Superior temporal gyrus (tissue), 1 donor: ENCODE results near the gene PLPPR4.

Experiments
- DNase-seq: peaks from one replicate; pipeline ENCODE4 v3.0.0-alpha.2; 2016; ENCODE audit errors: extremely low spot score

The PLPPR4 gene

DNA sequence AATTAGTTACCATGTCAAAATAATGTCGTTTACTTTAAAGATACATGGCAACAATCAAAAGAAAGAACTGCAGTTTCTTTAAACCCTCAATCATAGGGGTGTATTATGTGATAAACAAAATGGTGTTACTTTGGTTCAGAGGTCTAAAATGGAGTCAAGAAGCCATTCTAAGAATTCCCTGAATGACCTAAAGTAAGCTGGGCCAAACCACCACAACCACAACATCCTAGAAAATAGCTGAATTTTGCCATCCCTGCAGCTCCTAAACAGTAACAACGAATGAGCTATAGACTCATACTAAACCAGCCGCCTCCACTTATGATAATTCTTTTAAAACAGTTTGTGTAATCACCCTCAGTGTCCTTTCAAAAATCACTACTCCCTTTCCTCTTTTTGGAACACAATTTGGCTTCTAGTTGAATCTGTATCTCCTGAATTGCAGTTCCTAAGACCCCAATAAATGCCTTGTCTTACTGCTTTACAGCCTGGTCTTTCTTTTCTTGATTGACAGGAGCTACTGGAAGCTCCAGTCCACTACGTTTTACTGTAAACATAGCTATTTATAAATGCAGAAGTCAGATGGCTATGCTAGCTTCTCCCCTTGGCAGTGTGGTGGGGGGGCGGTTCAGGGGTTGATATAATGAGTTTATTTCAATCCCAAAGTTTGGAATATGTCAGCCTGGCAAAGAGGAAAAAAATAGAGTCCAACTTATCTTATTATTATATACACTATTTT lies 84.3 kb downstream of the PLPPR4 start:
- DNase-seq, result no peak

- no peak for DNase-seq
Observed at GRCh38 chr1:99352821-99353220, 88.5 kb downstream of the PLPPR4 start.

DNA sequence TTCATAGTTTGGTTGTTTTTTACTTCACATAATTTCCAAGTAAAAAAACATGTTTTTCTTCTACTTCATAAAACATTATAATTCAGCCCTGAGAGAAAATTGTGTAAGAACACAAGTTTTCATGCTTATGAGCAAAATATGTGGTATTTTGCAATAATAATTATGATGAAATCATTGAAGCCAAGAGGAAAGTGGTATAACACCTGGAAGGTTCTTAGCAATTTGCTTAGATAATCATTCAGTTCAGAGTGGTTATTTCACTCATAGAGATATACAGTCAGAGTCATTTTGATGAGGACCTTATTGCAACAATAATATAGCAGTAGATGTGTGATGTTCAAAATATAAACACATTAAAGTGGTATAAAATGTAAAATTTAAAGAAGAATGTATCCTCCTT lies 94.5 kb downstream of the PLPPR4 start:
- no peak for DNase-seq
